ENCODE results near the gene RIOK1. TPM values are rescaled to one million over a fixed set of nuclear protein-coding genes. Genes with fewer than 3 reads are reported as not detected.
"Not testable (repeated sequence)": the region's sequence is repeated elsewhere in the genome, so short reads cannot be mapped to it uniquely, and the experiment has no call there.

RIOK1 gene
- 16.5 TPM for total RNA-seq
- long read RNA-seq, transcript RIOK1-202 (17 exons, 2,810 nt): major isoform, 31 of 69 reads
- long read RNA-seq, partial matches to known transcripts: 20 of 69 reads
- long read RNA-seq, other reads (novel, unspliced or antisense): 18 of 69 reads

DNA sequence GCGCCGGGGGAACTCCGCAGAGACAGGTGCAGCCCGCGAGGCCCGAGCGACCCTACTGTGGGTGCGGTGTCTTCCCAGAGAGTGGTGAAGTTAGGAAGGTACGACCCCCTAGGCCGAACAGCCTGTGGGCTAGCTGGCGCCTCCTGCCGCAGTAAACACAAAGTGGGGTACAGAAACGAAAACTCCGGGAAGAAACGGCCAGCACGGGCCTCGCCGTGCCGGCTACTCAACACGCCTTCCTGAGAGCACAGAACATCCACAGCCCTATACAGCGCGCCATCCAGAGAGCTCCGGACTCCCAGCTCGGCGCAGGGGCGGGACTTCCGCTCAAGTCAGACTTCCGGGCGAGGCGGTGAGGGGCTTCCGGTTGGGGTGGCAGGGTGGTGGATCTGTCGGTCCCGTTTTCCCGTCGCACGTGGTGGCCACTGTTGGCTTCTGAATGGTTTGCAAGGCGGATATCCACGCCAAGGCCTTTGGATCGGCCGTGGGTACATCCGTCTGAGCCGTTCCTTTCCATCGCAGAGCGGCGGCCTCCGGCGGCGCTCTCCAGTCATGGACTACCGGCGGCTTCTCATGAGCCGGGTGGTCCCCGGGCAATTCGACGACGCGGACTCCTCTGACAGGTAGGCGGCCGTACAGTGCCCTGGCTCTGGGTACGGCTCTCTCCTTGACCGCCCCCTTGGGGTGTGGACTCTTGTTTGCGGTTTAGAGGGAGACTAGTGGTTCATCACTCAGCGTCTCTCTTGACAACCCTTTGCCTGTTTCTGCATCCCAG lies at the start of gene RIOK1, which contains the start of gene CAGE1:
TSS of gene RIOK1 (plus strand) at position 358 of the 775 bp plus-strand sequence. CDS start at position 553, 195 bp downstream.
TSS of gene CAGE1 (minus strand) at position 292 of the 775 bp plus-strand sequence. CDS start 2,569 bp downstream, outside the sequence.
- no peaks in the 10 kb centered on the region for H3K9me3 ChIP-seq
- peak within 1 kb of the TSS; percentile 90 for H3K27ac ChIP-seq
- DNase-seq (peak; percentile 97), ATAC-seq (peak; percentile 99 to 100)
- H3K4me1 ChIP-seq: peaks cover 24% of the 10 kb centered on the region
- TF ChIP-seq, protein P1, sequence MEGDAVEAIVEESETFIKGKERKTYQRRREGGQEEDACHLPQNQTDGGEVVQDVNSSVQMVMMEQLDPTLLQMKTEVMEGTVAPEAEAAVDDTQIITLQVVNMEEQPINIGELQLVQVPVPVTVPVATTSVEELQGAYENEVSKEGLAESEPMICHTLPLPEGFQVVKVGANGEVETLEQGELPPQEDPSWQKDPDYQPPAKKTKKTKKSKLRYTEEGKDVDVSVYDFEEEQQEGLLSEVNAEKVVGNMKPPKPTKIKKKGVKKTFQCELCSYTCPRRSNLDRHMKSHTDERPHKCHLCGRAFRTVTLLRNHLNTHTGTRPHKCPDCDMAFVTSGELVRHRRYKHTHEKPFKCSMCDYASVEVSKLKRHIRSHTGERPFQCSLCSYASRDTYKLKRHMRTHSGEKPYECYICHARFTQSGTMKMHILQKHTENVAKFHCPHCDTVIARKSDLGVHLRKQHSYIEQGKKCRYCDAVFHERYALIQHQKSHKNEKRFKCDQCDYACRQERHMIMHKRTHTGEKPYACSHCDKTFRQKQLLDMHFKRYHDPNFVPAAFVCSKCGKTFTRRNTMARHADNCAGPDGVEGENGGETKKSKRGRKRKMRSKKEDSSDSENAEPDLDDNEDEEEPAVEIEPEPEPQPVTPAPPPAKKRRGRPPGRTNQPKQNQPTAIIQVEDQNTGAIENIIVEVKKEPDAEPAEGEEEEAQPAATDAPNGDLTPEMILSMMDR (IDR thresholded peaks at IDR 0.05): no peak
- H3K27me3 ChIP-seq (ENCODE audit: low read depth): no peaks in the 10 kb centered on the region
- intact Hi-C loops (cut with DNase I): loop anchor here (10.0 kb wide), 1 partner anchor 105 kb away; no protein-coding TSS in a partner anchor
- H3K4me3 ChIP-seq: peak within 1 kb of the TSS; percentile 76
- peaks cover 16% of the 10 kb centered on the region for H3K36me3 ChIP-seq

DNA sequence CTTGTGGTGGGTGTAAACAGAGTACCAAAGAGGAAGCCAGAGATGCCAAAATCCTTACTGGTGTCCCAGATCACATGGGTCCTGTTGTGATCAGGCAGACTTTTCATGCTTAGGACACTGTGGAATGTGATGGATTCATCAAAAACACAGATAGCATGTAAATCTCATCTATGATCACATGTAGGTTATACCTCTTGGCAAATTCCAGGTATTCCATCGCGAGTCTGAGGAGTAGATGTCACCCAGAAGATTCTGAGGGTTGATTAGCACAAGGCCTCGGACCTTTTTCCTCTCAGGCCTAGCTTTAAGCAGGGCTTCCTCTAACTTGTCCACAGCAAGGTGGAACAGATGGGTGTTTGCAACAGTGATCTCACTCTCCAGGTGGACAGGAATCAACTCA lies 48.3 kb upstream of the RIOK1 start:
- H3K27ac ChIP-seq: no peak overlapping the region
- no peaks in the 10 kb centered on the region for H3K27me3 ChIP-seq (ENCODE audit: low read depth)
- intact Hi-C loops (cut with DNase I): no loop called here
- DNase-seq (no peak), ATAC-seq (no peak)
- H3K36me3 ChIP-seq: no peaks in the 10 kb centered on the region
- TF ChIP-seq, protein P1 (IDR thresholded peaks at IDR 0.05): no peak
- no peak overlapping the region for H3K4me3 ChIP-seq
- no peaks in the 10 kb centered on the region for H3K9me3 ChIP-seq
- no peaks in the 10 kb centered on the region for H3K4me1 ChIP-seq

DNA sequence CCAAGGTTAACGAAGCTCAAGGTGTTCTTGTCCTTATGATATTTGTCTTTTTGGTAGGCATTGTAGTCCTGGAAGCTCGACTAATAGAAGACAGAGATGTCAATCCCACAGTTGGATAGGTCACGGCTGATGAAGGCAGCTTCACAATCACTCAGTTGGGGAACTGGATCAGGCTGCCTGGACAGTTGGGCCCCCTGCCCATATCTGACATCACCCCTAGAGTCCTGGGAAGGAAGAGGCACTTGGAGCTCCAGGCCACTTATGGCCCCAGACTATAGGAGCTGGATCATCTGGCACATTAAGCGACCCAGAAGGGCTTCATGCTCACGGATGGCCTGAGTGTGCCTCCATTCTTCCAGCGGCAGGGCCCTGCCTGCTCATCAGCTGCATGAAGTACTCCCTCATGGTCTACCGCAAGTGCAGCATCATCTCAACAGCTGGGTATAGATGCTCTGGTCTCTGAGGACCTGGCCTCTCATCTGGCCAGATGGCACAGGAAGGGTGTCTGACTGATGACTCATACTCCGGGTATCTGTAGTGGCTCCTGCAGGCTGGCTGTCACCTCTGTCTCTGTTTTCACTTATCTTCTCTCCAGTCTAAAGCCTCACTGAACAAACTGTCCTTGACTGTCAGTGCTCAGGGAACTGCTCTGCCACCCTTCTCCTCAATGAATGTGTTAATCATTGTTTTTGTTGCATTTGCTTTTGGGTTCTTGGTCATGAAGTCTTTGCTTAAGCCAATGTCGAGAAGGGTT lies 47.4 kb upstream of the RIOK1 start:
- H3K4me3 ChIP-seq: no peak overlapping the region
- no peaks in the 10 kb centered on the region for H3K9me3 ChIP-seq
- ATAC-seq (peak in 1 of 2 donors; percentile 13), DNase-seq (no peak)
- no peaks in the 10 kb centered on the region for H3K36me3 ChIP-seq
- no peaks in the 10 kb centered on the region for H3K4me1 ChIP-seq
- TF ChIP-seq, protein P1 (IDR thresholded peaks at IDR 0.05): no peak
- no peaks in the 10 kb centered on the region for H3K27me3 ChIP-seq (ENCODE audit: low read depth)
- H3K27ac ChIP-seq: no peak overlapping the region
- intact Hi-C loops (cut with DNase I): no loop called here

DNA sequence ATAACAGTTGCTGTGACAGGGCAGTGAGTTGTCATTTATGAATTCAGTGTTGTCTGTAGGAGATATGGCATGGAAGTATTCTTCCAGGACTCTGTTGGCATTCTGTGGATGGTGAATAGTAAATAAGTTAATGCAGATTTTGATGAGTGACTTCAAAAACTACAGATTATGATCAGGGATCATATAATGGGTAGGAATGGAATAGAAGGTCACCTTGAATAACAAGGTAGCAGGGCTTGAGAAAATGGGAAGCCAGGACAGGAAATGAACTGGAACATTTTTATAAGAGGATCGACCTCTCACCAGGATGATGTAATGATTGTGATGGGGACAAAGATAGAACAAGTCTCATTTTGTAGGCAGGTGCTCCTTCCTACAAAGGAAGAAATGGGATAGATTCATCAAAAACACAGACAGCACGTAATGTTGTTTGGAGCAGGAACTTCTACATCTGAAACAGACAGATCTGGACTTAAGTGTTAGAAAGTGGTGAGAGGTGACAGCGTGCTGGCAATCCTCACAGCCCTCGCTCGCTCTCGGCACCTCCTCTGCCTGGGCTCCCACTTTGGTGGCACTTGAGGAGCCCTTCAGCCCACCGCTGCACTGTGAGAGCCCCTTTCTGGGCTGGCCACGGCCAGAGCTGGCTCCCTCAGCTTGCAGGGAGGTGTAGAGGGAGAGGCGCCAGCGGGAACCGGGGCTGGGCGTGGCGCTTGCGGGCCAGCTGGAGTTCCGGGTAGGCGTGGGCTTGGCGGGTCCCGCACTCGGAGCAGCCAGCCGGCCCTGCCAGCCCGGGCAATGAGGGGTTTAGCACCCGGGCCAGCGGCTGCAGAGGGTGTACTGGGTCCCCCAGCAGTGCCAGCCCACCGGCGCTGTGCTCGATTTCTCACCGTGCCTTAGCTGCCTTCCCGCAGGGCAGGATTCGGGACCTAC lies 45.8 kb upstream of the RIOK1 start:
- Histone ChIP-seq H3K27ac (no peak overlapping the region), H3K27me3 (ENCODE audit: low read depth) (no peaks in the 10 kb centered on the region), H3K36me3 (no peaks in the 10 kb centered on the region), H3K4me3 (no peak overlapping the region), H3K4me1 (no peaks in the 10 kb centered on the region), H3K9me3 (no peaks in the 10 kb centered on the region)
- no peak for DNase-seq
- no peak for ATAC-seq
- TF ChIP-seq, protein P1 (IDR thresholded peaks at IDR 0.05): no peak
- intact Hi-C loops (cut with DNase I): no loop called here

DNA sequence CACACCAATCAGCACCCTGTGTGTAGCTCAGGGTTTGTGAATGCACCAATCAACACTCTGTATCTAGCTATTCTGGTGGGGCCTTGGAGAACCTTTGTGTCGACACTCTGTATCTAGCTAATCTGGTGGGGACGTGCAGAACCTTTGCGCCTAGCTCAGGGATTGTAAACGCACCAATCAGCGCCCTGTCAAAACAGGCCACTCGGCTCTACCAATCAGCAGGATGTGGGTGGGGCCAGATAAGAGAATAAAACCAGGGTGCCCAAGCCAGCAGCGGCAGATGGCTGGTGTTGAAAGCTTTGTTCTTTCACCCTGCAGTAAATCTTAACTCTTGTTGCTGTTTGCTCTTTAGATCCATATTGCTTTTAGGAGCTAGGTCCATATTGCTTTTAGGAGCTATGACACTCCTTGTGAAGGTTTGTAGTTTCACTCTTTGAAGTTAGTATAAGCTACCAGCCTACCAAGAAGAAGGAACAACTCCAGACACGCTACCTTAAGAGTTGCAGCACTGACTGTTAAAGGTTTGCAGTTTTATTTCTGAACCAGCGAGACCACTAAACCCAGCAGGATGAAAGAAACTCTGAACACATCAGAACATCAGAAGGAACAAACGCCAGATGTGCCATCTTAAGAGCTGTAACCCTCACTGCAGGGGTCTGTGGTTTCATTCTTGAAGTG lies 44.7 kb upstream of the RIOK1 start:
- H3K27ac ChIP-seq; DNase-seq; H3K9me3 ChIP-seq; intact Hi-C loops (cut with DNase I); ATAC-seq; H3K4me1 ChIP-seq; H3K27me3 ChIP-seq (ENCODE audit: low read depth); H3K36me3 ChIP-seq; H3K4me3 ChIP-seq: not testable (repeated sequence)

DNA sequence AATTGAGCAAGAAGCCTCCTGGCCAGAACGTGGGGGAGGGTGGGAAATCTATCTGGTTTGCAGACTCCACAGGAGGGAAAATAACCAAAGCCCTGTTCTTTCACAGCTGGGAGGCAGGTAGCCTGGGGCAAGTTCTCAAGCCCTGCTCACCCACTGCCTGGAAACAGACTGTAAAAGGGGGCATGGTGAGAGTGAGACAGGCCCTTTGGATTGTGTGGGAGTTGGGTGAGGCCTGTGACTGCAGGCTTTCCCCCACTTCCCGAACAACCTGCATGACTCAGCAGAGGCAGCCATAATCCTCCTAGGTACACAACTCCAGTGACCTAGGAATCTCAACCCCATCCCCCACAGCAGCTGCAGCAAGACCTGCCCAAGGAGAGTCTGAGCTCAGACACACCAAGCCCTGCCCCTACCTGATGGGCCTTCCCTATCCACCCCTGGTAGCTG lies 42.0 kb upstream of the RIOK1 start:
- not testable (repeated sequence) for ATAC-seq, DNase-seq

DNA sequence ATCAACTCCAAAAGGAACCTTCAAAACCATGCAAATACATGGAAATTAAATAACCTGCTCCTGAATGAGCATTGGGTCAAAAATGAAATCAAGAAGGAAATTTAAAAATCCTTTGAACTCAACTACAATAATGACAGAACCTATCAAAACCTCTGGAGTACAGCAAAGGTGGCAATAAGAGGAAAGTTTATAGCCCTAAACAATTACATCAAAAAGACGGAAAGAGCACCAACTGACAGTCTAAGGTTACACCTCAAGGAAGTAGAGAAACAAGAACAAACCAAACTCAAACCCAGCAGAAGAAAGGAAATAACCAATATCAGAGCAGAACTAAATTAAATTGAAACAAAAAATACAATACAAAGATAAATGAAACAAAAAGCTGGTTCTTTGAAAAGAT lies 39.0 kb upstream of the RIOK1 start:
- DNase-seq; H3K4me3 ChIP-seq; ATAC-seq; H3K36me3 ChIP-seq; H3K4me1 ChIP-seq; intact Hi-C loops (cut with DNase I); H3K9me3 ChIP-seq; H3K27ac ChIP-seq; H3K27me3 ChIP-seq (ENCODE audit: low read depth): not testable (repeated sequence)

More for the DNA sequence above, 42.0 kb upstream of the RIOK1 start:
- H3K27ac ChIP-seq; H3K4me1 ChIP-seq; H3K4me3 ChIP-seq; H3K9me3 ChIP-seq; H3K27me3 ChIP-seq (ENCODE audit: low read depth); H3K36me3 ChIP-seq; intact Hi-C loops (cut with DNase I): not testable (repeated sequence)

DNA sequence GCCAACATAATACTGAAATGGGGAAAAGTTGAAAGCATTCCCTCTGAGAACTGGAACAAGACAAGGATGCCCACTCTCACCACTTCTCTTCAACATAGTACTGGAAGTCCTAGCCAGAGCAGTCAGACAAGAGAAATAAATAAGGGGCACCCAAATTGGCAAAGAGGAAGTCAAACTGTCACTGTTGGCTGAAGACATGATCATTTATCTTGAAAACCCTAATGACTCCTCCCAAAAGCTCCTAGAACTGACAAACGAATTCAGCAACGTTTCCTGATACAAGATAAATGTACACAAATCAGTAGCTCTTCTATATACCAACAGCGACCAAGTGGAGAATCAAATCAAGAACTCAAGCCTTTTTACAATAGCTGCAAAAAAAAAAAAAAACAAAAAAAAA lies 37.7 kb upstream of the RIOK1 start:
- DNase-seq; H3K4me1 ChIP-seq; intact Hi-C loops (cut with DNase I); H3K27me3 ChIP-seq (ENCODE audit: low read depth); H3K9me3 ChIP-seq; ATAC-seq; H3K4me3 ChIP-seq; H3K27ac ChIP-seq; H3K36me3 ChIP-seq: not testable (repeated sequence)
